IMR-90 (cell line): ENCODE data around the gene ARHGAP8. TPM values are rescaled to one million over a fixed set of nuclear protein-coding genes. Genes with fewer than 3 reads are reported as not detected.

Experiments used
- ATAC-seq: fragments of 200-7000 bp; cut with Tn5 transposase; 2 replicates; pipeline ENCODE4 v1.9.1; 2020; ENCODE audit warnings: low read depth, mild to moderate bottlenecking, moderate library complexity
- BruUV-seq: library from RNA; stranded (reverse); fragments of 400-500 nt; replicated peaks from 2 replicates; lab custom pipeline; 2021; lab: Mats Ljungman, UMichigan
- CTCF ChIA-PET: fragments of 300-600 bp; formaldehyde crosslinking; extraction: SDS; loops from one replicate; lab custom pipeline; 2021; ENCODE audit warnings: antibody characterized with exemption; lab: Yijun Ruan, JAX
- POLR2A ChIA-PET: fragments of 300-600 bp; sonication (Branson Sonifier 250); formaldehyde crosslinking; loops from one replicate; lab custom pipeline; 2022; ENCODE audit warnings: antibody characterized with exemption; ENCODE audit not compliant: unreplicated experiment; lab: Charles Lee
- DNase-seq: peaks from one replicate; pipeline ENCODE4 v3.0.0; 2013
- H2AFZ ChIP-seq: replicated peaks from 2 replicates; pipeline ENCODE3; 2013; ENCODE audit warnings: low read length, mild to moderate bottlenecking; ENCODE audit not compliant: poor library complexity
- H2AK5ac ChIP-seq: 2 replicates; pipeline ENCODE4 v1.6.1; 2013; ENCODE audit warnings: low read depth, low read length, inconsistent platforms
- H2AK9ac ChIP-seq: replicated peaks from 2 replicates; pipeline ENCODE3; 2013; ENCODE audit warnings: mild to moderate bottlenecking, low read depth, low read length, moderate library complexity; ENCODE audit not compliant: poor library complexity
- H2BK120ac ChIP-seq: 2 replicates; pipeline ENCODE4 v1.6.1; 2013; ENCODE audit warnings: low read depth, low read length, inconsistent platforms
- H2BK15ac ChIP-seq: 3 replicates; pipeline ENCODE4 v1.6.1; 2013; ENCODE audit warnings: low read depth, low read length, inconsistent platforms
- H2BK20ac ChIP-seq: 2 replicates; pipeline ENCODE4 v1.6.1; 2013; ENCODE audit warnings: low read depth, mild to moderate bottlenecking, inconsistent platforms, low read length, moderate library complexity
- H2BK5ac ChIP-seq: 2 replicates; pipeline ENCODE4 v1.6.1; 2013; ENCODE audit warnings: mild to moderate bottlenecking, low read depth, low read length, inconsistent platforms; ENCODE audit not compliant: poor library complexity, severe bottlenecking
- H3K14ac ChIP-seq: replicated peaks from 2 replicates; pipeline ENCODE4 v1.6.1; 2013; ENCODE audit warnings: low read depth, low read length, inconsistent platforms
- H3K18ac ChIP-seq: 2 replicates; pipeline ENCODE4 v1.6.1; 2013; ENCODE audit warnings: low read depth, low read length, control low read depth
- H3K23ac ChIP-seq: 2 replicates; pipeline ENCODE4 v1.6.1; 2013; ENCODE audit warnings: low read depth, low read length, inconsistent platforms
- H3K27ac ChIP-seq: 2 replicates; pipeline ENCODE4 v1.5.1; 2013; ENCODE audit warnings: mild to moderate bottlenecking, control low read depth, low read length; ENCODE audit not compliant: insufficient read depth
- H3K27me3 ChIP-seq: 2 replicates; pipeline ENCODE4 v1.6.1; 2013; ENCODE audit warnings: low read length; ENCODE audit not compliant: control insufficient read depth, insufficient read depth
- H3K36me3 ChIP-seq: 2 replicates; pipeline ENCODE4 v1.6.1; 2013; ENCODE audit warnings: low read length, mixed read lengths; ENCODE audit not compliant: control insufficient read depth, insufficient read depth
- H3K4ac ChIP-seq: 2 replicates; pipeline ENCODE4 v1.6.1; 2013; ENCODE audit warnings: low read depth, low read length, inconsistent platforms
- H3K4me1 ChIP-seq: 2 replicates; pipeline ENCODE4 v1.6.1; 2013; ENCODE audit warnings: low read length, mixed read lengths; ENCODE audit not compliant: control insufficient read depth, insufficient read depth
- H3K4me2 ChIP-seq: 2 replicates; pipeline ENCODE4 v1.6.1; 2013; ENCODE audit warnings: low read depth, mild to moderate bottlenecking, control low read depth, low read length, moderate library complexity
- H3K4me3 ChIP-seq: 2 replicates; pipeline ENCODE4 v1.5.1; 2013; ENCODE audit warnings: low read depth, mild to moderate bottlenecking, control low read depth, low read length, moderate library complexity; ENCODE audit not compliant: insufficient read depth
- H3K56ac ChIP-seq: 2 replicates; pipeline ENCODE4 v1.6.1; 2013; ENCODE audit warnings: low read length, inconsistent platforms; ENCODE audit not compliant: insufficient read depth; ENCODE audit errors: extremely low read depth
- H3K79me1 ChIP-seq, 2 experiments: 2 replicates each; pipeline ENCODE4 v1.6.1; 2013; ENCODE audit warnings: low read length in 2 of 2, inconsistent platforms in 1 of 2, low read depth in 1 of 2
- H3K9ac ChIP-seq: 2 replicates; pipeline ENCODE4 v1.6.1; 2013; ENCODE audit warnings: low read depth, low read length, control low read depth
- H3K9me1 ChIP-seq: 2 replicates; pipeline ENCODE4 v1.6.1; 2013; ENCODE audit warnings: low read length, inconsistent platforms; ENCODE audit not compliant: insufficient read depth
- H3K9me3 ChIP-seq: 2 replicates; pipeline ENCODE4 v1.6.1; 2013; ENCODE audit warnings: low read length; ENCODE audit not compliant: control insufficient read depth, insufficient read depth
- H4K20me1 ChIP-seq: 2 replicates; pipeline ENCODE4 v1.6.1; 2013; ENCODE audit warnings: low read length, inconsistent platforms; ENCODE audit not compliant: insufficient read depth
- H4K5ac ChIP-seq: 2 replicates; pipeline ENCODE4 v1.6.1; 2013; ENCODE audit warnings: mild to moderate bottlenecking, low read depth, low read length, control low read depth
- H4K8ac ChIP-seq, 2 experiments: 2 replicates each; pipeline ENCODE4 v1.6.1; 2013; ENCODE audit warnings: low read depth in 2 of 2, low read length in 2 of 2, control low read depth in 1 of 2, inconsistent platforms in 1 of 2
- H4K91ac ChIP-seq: 2 replicates; pipeline ENCODE4 v1.6.1; 2013; ENCODE audit warnings: low read depth, low read length, inconsistent platforms; ENCODE audit not compliant: insufficient read depth
- CEBPB ChIP-seq: IDR thresholded peaks from 2 replicates; pipeline ENCODE4 v1.6.1; 2012; ENCODE audit warnings: low read depth, low read length, improper control_type of control experiment
- CHD1 ChIP-seq: IDR thresholded peaks from 2 replicates; pipeline ENCODE4 v1.6.1; 2012; ENCODE audit warnings: low read depth, low read length, improper control_type of control experiment
- ELK1 ChIP-seq: fragments of 150-350 bp; IDR thresholded peaks from 2 replicates; pipeline ENCODE4 v1.6.1; 2016; ENCODE audit warnings: low read depth, mild to moderate bottlenecking, low read length, moderate library complexity, borderline replicate concordance
- MAZ ChIP-seq: IDR thresholded peaks from 2 replicates; pipeline ENCODE4 v1.6.1; 2012; ENCODE audit warnings: low read depth, mild to moderate bottlenecking, low read length, improper control_type of control experiment, moderate library complexity, borderline replicate concordance
- NFE2L2 ChIP-seq: fragments of 150-350 bp; IDR thresholded peaks from 2 replicates; pipeline ENCODE4 v1.6.1; 2016; ENCODE audit warnings: low read depth, mild to moderate bottlenecking, low read length
- POLR2A ChIP-seq: IDR thresholded peaks from 2 replicates; pipeline ENCODE4 v1.6.1; 2012; ENCODE audit warnings: mild to moderate bottlenecking, low read depth, low read length
- RAD21 ChIP-seq: IDR thresholded peaks from 2 replicates; pipeline ENCODE4 v1.6.1; 2012; ENCODE audit warnings: low read length, improper control_type of control experiment
- SMC3 ChIP-seq: fragments of 150-350 bp; IDR thresholded peaks from 2 replicates; pipeline ENCODE4 v1.6.1; 2016; ENCODE audit warnings: low read depth, mild to moderate bottlenecking, antibody characterized with exemption, low read length, moderate library complexity
- WGBS, 2 experiments: methylation state at CpG; one replicate each; pipeline versions ENCODE4 v1.1.5 to v1.1.7; 2013; ENCODE audit warnings: missing lambda C conversion rate in 2 of 2; ENCODE audit not compliant: insufficient read length in 1 of 2; ENCODE audit errors: extremely low coverage in 2 of 2; 5-methylcytosine and 5-hydroxymethylcytosine counted together
- dilution Hi-C: fragments of 300-500 bp; cut with HindIII; formaldehyde crosslinking; loops from one replicate; pipeline ENCODE4 v1.14.3; 2018; ENCODE audit warnings: low sequenced_read_pairs; ENCODE audit not compliant: unreplicated experiment
- in situ Hi-C: fragments of 300-500 bp; cut with MboI; formaldehyde crosslinking; loops from 3 replicates; pipeline ENCODE4 v1.14.3; 2019; ENCODE audit warnings: low sequenced_read_pairs, inconsistent platforms, mixed read lengths
- intact Hi-C: fragments of 100-400 bp; cut with micrococcal nuclease; formaldehyde crosslinking; loops from 2 replicates; pipeline ENCODE4 v1.10.0; 2022
- polyA plus RNA-seq, 3 experiments: library from polyadenylated mRNA; depleted of rRNA; stranded (reverse); fragments of >200 nt; gene quantifications; 2 replicates each; pipeline ENCODE4 v1.2.3, GENCODE V29; 2012; ENCODE audit warnings: low replicate concordance in 1 of 3
- total RNA-seq: library from RNA; depleted of rRNA; stranded (reverse); fragments of >200 nt; gene quantifications from 2 replicates; pipeline ENCODE4 v1.2.3, GENCODE V29; 2012

Gene ARHGAP8
- total and polyA plus RNA-seq, 2 of the 4 experiments (the other 2 are of a cell fraction), result 0.18 to 0.21 TPM

GRCh38 chr22:44907765-44908737 is 155.7 kb downstream of the ARHGAP8 start:
- Histone ChIP-seq H2BK15ac (no peak overlapping the region), H2BK20ac (no peak overlapping the region), H3K79me1 (no peaks in the 10 kb centered on the region), H3K9me3 (0 out of 2 replicates have a peak, but pooled peaks cover 2% of the 10 kb centered on the region), H3K4me3 (no peak overlapping the region), H3K4me1 (no peaks in the 10 kb centered on the region), H2AK9ac (no peak overlapping the region), H3K9me1 (no peaks in the 10 kb centered on the region), H2BK5ac (no peak overlapping the region), H3K56ac (no peak overlapping the region), H3K27me3 (peaks cover 7% of the 10 kb centered on the region; the same call in 1 of the 2 replicates), H3K23ac (no peak overlapping the region), H4K20me1 (no peaks in the 10 kb centered on the region), H4K8ac (no peak overlapping the region), H2AK5ac (no peak overlapping the region), H3K9ac (no peak overlapping the region), H3K18ac (no peak overlapping the region), H3K4ac (no peak overlapping the region), H3K36me3 (no peaks in the 10 kb centered on the region), H2BK120ac (no peak overlapping the region), H3K4me2 (no peak overlapping the region), H3K27ac (no peak overlapping the region), H3K14ac (no peak overlapping the region), H4K91ac (no peak overlapping the region), H4K5ac (no peak overlapping the region), H2AFZ (no peak overlapping the region)
- in situ Hi-C loops (no loop called here), intact Hi-C loops (no loop called here), dilution Hi-C loops (no loop called here)
- ATAC-seq (no peak), DNase-seq (no peak)
- ChIA-PET POLR2A (no interaction called here), CTCF (no interaction called here)
- TF ChIP-seq RAD21, result no peak
- TF ChIP-seq NFE2L2, result no peak
- no peak for TF ChIP-seq CHD1
- no peak for TF ChIP-seq POLR2A
- TF ChIP-seq ELK1, result no peak
- TF ChIP-seq CEBPB, result no peak
- TF ChIP-seq SMC3, result no peak
- no peak for TF ChIP-seq MAZ
- WGBS, 2 experiments, result 74% methylated on average over 3 of the region's 21 CpGs; no CpG with 5 or more reads in 1 of the 2 experiments
- no TSS peak for BruUV-seq
